ENCODE results near the gene HARBI1. TPM values are rescaled to one million over a fixed set of nuclear protein-coding genes. Genes with fewer than 3 reads are reported as not detected.
A peak's percentile ranks its signal among the peaks of the same experiment; 100 is the strongest.

HARBI1 gene
- total RNA-seq, 1 experiment from 2014 or later = 8.2 TPM

GRCh38 chr11:46643986-46644385 is 27.0 kb upstream of the HARBI1 start:
- DNase-seq = no peak
- Mint-ChIP-seq H3K4me3 (ENCODE audit: low read depth, unreplicated experiment) (no peak overlapping the region), H3K27ac (ENCODE audit: unreplicated experiment) (no peak overlapping the region), H3K36me3 (ENCODE audit: insufficient read depth, unreplicated experiment) (peaks cover 22% of the 10 kb centered on the region), H3K4me1 (ENCODE audit: low read depth, unreplicated experiment) (peaks cover 27% of the 10 kb centered on the region), H3K27me3 (ENCODE audit: unreplicated experiment) (no peaks in the 10 kb centered on the region), H3K9me3 (ENCODE audit: low read depth, unreplicated experiment) (no peaks in the 10 kb centered on the region)
- BruUV-seq (replicated peaks) = no TSS peak
- TF ChIP-seq, protein P1, sequence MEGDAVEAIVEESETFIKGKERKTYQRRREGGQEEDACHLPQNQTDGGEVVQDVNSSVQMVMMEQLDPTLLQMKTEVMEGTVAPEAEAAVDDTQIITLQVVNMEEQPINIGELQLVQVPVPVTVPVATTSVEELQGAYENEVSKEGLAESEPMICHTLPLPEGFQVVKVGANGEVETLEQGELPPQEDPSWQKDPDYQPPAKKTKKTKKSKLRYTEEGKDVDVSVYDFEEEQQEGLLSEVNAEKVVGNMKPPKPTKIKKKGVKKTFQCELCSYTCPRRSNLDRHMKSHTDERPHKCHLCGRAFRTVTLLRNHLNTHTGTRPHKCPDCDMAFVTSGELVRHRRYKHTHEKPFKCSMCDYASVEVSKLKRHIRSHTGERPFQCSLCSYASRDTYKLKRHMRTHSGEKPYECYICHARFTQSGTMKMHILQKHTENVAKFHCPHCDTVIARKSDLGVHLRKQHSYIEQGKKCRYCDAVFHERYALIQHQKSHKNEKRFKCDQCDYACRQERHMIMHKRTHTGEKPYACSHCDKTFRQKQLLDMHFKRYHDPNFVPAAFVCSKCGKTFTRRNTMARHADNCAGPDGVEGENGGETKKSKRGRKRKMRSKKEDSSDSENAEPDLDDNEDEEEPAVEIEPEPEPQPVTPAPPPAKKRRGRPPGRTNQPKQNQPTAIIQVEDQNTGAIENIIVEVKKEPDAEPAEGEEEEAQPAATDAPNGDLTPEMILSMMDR (IDR thresholded peaks at IDR 0.05; ENCODE audit: unreplicated experiment) = no peak
- CTCF ChIA-PET = no interaction called here
- intact Hi-C loops (cut with micrococcal nuclease; ENCODE audit: unreplicated experiment) = no loop called here

DNA sequence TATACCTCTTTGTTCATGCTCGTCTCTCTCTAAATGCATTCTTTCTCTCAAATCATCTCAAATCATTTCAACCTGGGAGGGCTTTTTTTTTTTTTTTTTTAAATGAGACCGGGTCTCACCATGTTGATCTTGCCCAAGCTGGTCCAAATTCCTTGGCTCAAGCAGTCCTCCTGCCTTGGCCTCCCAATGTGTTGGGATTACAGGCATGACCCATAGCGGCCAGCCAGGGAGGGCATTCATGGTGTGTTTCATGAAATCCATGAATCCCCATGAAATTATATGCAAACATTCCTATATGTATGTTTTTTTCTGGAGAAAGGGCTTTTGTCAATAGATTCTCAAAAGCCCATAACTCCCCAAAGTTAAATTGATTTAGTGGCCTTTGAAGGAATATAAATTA is 26.5 kb upstream of the HARBI1 start:
- intact Hi-C loops (cut with micrococcal nuclease; ENCODE audit: unreplicated experiment) = no loop called here
- TF ChIP-seq, protein P1 (IDR thresholded peaks at IDR 0.05; ENCODE audit: unreplicated experiment) = no peak
- DNase-seq = no peak
- CTCF ChIA-PET = no interaction called here
- Mint-ChIP-seq H3K27ac (ENCODE audit: unreplicated experiment) (no peak overlapping the region), H3K4me3 (ENCODE audit: low read depth, unreplicated experiment) (no peak overlapping the region), H3K27me3 (ENCODE audit: unreplicated experiment) (no peaks in the 10 kb centered on the region), H3K4me1 (ENCODE audit: low read depth, unreplicated experiment) (peaks cover 27% of the 10 kb centered on the region), H3K36me3 (ENCODE audit: insufficient read depth, unreplicated experiment) (peaks cover 22% of the 10 kb centered on the region), H3K9me3 (ENCODE audit: low read depth, unreplicated experiment) (no peaks in the 10 kb centered on the region)
- BruUV-seq (replicated peaks) = no TSS peak

DNA sequence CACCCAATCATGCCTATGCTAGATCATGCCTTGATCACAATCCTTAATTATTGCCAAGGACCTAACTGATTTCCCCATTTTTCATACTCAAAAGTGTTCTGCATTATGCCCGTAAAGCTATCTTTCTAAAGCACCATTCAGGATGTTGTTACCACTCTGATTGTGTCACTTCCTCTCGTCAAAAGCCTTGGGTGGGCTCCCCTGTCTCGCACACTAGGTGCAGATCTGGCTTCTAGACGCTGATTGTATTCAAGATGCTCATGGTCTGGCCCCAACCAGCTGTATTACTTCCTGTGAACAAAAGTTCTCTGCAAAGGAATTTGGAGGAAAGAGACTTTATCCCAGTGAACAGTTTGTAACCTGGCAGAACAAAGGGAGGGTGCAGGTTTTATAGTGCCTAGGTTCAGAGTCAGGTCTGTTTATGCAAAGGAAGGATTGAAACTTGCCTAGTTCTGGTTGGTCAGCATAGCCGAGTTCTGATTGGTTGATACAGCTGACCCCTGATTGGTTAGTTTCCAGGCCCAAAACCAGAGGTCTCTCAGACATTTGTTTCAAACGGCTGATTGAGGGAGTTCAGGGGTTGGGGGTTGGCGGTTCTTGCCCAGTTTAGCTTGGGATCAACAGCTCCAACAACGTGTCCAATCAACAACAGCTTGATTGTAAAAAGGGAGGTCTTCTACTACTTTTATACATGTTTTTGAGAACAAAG is 25.8 kb upstream of the HARBI1 start:
- peaks cover 22% of the 10 kb centered on the region for H3K36me3 Mint-ChIP-seq (ENCODE audit: insufficient read depth, unreplicated experiment)
- H3K27me3 Mint-ChIP-seq (ENCODE audit: unreplicated experiment) = no peaks in the 10 kb centered on the region

DNA sequence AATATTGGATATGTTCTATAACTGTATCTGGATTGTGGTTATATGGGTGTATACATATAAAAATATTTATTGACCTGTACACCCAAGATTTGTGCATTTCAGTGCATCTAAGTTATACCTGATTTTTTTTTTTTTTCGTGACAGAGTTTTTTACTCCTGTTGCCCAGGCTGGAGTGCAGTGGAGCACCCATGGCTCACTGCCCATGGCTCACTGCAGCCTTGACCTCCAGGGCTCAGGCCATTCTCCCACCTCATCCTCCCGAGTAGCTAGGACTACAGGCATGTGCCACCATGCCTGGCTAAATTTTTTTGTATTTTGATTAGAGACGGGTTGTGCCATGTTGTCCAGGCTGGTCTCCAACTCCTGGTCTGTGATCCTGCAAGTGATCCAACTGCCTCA is 24.6 kb upstream of the HARBI1 start:
- Mint-ChIP-seq H3K27me3 (ENCODE audit: unreplicated experiment) (no peaks in the 10 kb centered on the region), H3K4me3 (ENCODE audit: low read depth, unreplicated experiment) (no peak overlapping the region), H3K4me1 (ENCODE audit: low read depth, unreplicated experiment) (peaks cover 27% of the 10 kb centered on the region), H3K36me3 (ENCODE audit: insufficient read depth, unreplicated experiment) (peaks cover 14% of the 10 kb centered on the region), H3K9me3 (ENCODE audit: low read depth, unreplicated experiment) (no peaks in the 10 kb centered on the region), H3K27ac (ENCODE audit: unreplicated experiment) (peak overlapping the region; percentile 2)
- intact Hi-C loops (cut with micrococcal nuclease; ENCODE audit: unreplicated experiment) = no loop called here
- TF ChIP-seq, protein P1 (IDR thresholded peaks at IDR 0.05; ENCODE audit: unreplicated experiment) = no peak
- DNase-seq = no peak
- no TSS peak for BruUV-seq (replicated peaks)
- CTCF ChIA-PET = interaction anchor here (0.6 to 0.7 kb wide), 3 partner anchors 34 to 725 kb away, joined by 3 to 5 read pairs (median 4); no protein-coding TSS in a partner anchor

More for the DNA sequence above, 25.8 kb upstream of the HARBI1 start:
- intact Hi-C loops (cut with micrococcal nuclease; ENCODE audit: unreplicated experiment) = no loop called here
- DNase-seq = no peak
- Mint-ChIP-seq H3K4me1 (ENCODE audit: low read depth, unreplicated experiment) (peaks cover 27% of the 10 kb centered on the region), H3K27ac (ENCODE audit: unreplicated experiment) (peak overlapping the region; percentile 2), H3K9me3 (ENCODE audit: low read depth, unreplicated experiment) (no peaks in the 10 kb centered on the region), H3K4me3 (ENCODE audit: low read depth, unreplicated experiment) (no peak overlapping the region)
- CTCF ChIA-PET = no interaction called here
- no TSS peak for BruUV-seq (replicated peaks)
- TF ChIP-seq, protein P1 (IDR thresholded peaks at IDR 0.05; ENCODE audit: unreplicated experiment) = no peak
